HG03060 (cell line): ENCODE data around the gene SLC1A2.
"Not testable (repeated sequence)": the region's sequence is repeated elsewhere in the genome, so short reads cannot be mapped to it uniquely, and the experiment has no call there.

Source experiments
- ATAC-seq: cut with Tn5 transposase; IDR thresholded peaks from one replicate; pipeline ENCODE4 v1.9.1; 2021; ENCODE audit warnings: low read depth, moderate number of reproducible peaks; ENCODE audit not compliant: unreplicated experiment

The SLC1A2 gene

DNA sequence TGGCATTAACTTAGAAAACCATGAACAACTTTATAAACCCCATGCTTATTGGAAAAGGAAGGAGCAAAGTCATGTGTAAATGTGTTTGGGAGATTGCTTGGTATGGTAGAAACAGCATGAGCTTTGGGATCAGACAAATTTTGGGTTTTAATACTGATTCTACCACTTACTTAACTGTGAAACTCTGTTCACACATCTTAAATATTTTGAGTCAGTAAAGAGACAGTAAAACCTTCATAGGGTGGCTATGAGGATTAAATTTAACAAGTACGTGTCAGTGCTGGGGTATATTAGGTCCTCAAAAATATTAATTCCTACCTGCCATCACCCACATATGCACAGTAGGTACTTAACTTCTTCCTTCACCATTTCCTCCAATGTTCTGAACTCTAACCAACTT, 183.9 kb downstream of the SLC1A2 start:
- no peak for ATAC-seq

DNA sequence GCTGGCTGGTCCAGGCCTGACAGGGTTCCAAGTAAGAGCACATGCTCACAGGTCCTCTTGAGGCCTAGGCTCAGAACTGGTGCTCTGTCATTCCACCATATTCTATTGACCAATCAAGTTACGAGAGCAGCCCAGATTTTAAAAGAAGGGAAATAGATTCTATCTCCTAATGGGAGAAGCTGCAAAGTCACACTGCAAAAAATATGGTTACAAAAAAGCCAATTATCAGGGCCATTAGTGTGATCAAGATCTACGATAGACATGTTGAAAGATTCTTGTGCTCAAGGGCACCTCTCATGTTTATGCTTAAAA, 184.2 kb downstream of the SLC1A2 start:
- no peak for ATAC-seq

GRCh38 chr11:35234460-35235156, 184.8 kb downstream of the SLC1A2 start:
- ATAC-seq = no peak

DNA sequence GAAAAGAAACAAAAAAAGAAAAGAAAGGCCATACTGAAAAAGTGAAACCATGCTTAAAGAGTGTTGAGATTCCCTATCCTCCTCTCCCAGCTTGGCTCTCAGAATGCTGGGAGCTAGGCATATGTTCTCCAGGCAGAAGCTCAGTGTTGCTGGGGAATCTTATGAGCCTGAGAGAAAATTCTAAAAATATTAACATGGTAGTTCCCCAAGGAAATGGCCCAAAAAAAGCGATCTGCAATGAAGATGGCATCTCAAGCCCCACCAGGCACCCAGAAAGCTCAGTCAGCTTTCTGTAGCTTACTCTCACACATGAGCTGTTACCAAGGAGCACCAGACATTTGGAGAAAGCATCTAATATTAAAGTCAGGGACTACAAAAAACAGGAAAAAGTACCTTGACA, 185.8 kb downstream of the SLC1A2 start:
- ATAC-seq = no peak

DNA sequence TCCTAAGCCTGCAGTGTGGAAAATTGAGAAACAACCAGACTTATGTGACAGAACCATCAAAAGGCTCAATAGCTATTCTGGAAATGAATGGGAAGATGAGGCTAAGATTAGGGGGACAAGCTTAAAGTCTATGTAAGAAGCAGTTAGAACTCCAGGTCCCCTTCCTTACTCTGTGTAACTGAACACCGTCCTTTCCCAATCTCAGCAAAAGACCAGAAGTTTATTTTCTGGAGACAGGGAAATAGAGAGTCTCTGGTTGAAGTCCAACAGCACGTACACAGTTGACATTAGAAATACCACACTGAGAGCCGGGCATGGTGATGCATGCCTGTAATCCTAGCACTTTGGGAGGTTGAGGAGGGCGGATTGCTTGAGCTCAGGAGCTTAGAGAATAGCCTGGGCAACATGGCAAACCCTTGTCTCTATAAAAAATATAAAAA, 186.4 kb downstream of the SLC1A2 start:
- no peak for ATAC-seq

DNA sequence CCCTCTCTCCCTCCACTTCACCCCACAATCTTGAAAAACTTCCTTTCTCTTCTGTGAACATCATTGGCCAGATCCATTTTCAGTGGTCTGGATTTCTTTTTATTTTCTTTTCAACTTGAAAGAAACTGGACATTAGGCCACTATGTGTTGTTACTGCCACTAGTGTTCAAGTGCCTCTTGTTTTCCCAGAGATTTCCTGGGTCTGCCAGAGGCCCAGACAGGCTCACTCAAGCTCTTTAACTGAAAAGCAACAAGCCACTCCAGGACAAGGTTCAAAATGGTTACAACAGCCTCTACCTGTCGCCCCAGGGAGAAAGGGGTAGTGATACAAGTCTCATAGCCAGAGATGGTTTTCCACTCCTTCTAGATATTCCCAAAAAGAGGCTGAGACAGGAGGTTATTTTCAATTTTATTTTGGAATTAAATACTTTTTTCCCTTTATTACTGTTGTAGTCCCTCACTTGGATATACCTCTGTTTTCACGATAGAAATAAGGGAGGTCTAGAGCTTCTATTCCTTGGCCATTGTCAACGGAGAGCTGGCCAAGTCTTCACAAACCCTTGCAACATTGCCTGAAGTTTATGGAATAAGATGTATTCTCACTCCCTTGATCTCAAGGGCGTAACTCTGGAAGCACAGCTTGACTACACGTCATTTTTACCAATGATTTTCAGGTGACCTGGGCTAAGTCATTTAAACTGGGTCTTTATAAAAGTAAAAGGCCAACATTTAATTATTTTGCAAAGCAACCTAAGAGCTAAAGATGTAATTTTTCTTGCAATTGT, 188.1 kb downstream of the SLC1A2 start:
- ATAC-seq = no peak

DNA sequence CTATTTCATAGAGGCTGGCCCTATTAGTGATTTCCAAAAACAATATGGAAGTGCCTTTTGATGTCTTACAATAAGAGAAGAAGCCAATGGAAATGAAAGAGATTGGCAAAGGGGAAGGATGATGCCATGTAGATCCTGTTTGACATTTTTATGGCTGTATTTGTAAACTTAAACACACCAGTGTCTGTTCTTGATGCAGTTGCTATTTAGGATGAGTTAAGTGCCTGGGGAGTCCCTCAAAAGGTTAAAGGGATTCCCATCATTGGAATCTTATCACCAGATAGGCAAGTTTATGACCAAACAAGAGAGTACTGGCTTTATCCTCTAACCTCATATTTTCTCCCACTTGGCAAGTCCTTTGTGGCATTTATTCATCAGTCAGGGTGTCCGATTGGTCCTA, 189.0 kb downstream of the SLC1A2 start:
- ATAC-seq = no peak

DNA sequence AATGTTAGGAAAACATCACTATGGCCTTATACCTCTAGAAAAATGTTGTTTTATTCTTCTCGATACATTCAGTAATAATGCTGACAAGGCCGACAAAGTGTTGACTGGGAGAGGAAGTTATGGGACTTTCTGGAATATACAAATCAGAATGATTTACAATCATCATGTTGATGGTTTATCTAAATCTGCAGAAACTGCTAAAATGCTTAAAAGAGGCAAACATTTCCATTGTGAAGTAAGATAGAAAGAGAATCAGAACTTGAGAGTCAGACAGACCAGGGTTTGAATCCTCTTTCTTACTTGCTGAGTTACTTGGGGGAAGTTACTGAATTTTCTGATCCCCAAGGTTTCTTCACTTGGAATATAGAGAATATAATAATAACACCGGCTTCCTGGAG, 191.0 kb downstream of the SLC1A2 start:
- no peak for ATAC-seq

DNA sequence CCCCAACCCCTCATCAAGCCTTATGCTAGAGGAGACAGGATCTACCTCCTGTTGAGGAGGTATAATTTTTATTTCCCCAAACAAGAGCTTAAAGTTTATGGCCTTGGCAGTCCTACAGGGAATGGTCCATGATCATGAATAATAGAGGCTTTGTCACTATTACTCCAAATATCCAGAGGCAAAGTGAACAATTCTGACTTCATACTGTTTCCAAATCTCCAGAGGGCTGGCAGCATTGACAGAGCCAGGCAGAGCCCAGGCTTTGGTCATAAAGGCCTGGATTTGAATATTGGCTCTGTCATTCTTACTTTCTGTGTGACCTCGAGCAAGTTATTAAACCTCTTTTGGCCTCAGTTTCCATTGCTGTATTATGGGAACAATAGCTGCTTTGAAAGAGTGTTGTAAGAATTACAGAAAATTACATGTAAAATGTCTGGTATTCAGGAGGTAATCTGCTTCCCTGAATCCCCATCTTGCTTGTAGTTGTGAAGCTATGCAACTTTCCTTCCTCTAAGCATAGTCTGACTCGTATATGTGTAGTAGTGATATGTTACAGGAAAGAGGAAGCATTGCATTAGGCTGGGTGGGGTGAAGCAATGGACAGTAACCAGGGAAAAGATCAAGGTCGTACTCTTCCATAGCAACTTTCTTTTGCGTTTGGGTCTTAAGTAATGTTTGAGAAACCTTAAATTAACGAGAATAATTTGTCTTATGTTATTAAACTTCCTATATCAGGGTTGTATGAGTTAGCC, 191.6 kb downstream of the SLC1A2 start:
- ATAC-seq = no peak

GRCh38 chr11:35226756-35227155, 192.6 kb downstream of the SLC1A2 start:
- ATAC-seq = not testable (repeated sequence)

- ATAC-seq = no peak
These were observed 193.3 kb downstream of the SLC1A2 start for GRCh38 chr11:35225946-35226520.

- no peak for ATAC-seq
These were observed 195.4 kb downstream of the SLC1A2 start for GRCh38 chr11:35223991-35224390.

DNA sequence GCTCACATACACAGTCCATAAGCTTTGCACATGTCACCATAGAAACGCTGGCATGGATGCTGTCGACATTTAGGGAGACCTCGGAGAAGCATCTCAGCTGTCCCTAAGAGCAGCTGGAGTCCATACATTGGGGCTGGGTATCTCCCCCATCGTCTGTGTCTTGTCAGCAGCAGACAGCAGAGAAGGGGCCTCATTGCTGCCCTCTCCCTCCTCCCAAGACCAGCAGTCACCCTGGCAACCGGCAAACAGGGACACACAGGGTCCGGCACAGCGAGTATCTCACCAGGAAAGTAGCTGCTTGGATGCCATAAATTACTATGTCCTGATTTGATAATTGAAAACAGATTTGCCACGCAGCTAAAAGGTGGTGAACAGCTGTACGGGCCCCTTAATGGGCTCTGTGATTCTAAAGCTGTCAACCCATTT, 196.0 kb downstream of the SLC1A2 start:
- ATAC-seq = no peak

GRCh38 chr11:35218956-35219355, 200.4 kb downstream of the SLC1A2 start:
- no peak for ATAC-seq

- no peak for ATAC-seq
These were observed 202.2 kb downstream of the SLC1A2 start for GRCh38 chr11:35216962-35217678.

- no peak for ATAC-seq
These were observed 203.4 kb downstream of the SLC1A2 start for GRCh38 chr11:35215945-35216344.

- no peak for ATAC-seq
These were observed 204.6 kb downstream of the SLC1A2 start for GRCh38 chr11:35214792-35215193.

DNA sequence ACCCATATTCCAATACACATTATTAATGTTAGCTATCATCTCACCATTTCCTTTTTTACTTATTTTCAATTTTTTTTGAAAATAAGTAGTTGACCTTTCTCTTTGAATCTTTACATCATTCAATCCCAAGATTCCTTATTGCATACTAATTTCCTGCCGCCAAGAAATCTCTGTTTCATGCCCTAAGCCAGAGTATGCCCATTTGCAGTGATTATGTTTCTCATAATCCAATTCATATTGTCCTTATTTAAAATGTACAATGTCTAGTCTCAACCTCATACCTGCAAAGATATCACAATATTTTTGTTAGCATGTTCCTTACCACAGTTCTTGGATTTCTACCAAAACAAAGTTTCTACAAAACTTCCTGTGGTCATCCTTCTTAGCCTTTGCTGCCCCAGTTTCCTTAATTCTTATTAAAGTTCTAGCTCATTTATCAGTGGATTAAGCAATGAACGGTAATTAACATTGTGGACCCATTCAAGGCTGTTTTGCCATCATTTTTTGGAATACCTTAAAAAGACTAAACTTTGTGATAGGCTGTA, 205.1 kb downstream of the SLC1A2 start:
- no peak for ATAC-seq

GRCh38 chr11:35211952-35212351, 207.4 kb downstream of the SLC1A2 start:
- ATAC-seq = no peak

DNA sequence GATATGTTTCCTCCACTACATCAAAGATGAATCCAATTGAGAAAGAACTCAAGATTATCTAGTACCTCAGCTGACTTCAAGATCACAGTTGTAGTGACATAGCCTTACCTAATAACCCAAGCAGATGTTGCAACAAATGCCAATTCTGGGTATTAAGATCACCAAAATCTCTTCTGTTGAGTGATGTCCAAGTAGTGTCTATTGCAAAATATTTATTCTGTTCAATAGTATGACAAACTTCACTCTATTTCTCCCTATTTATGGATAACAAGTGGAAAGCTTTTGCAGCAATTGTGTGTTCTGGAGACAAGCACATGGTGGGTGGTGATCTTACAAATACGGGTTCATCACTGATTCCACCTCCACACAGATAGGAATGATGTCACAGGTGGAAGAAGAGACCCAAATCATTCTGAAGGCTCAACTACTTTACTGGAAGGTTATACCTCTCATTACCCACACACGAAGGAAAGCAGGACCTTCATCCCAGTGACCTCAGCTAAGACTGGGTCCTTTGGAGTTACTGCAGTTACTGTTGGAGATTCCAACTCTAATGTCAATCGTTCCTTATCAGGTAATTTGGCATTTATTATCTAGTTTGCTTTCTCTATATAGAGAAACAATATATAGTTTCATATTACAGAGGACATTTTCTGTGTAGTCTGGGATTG, 208.3 kb downstream of the SLC1A2 start:
- ATAC-seq = no peak
